ENCODE results near the gene SLC5A6. TPM values are rescaled to one million over a fixed set of nuclear protein-coding genes. Genes with fewer than 3 reads are reported as not detected.

The SLC5A6 gene
- total and polyA plus RNA-seq, 2 donors (not counting 1 experiment from before 2014, with no cell fraction given) = 50.8 to 52.6 TPM

GRCh38 chr2:27202854-27203253, 9.2 kb downstream of the SLC5A6 start:
- Histone ChIP-seq H3K4me3 (ENCODE audit: control extremely low read depth in 1 of 5, extremely low read depth in 1 of 5, insufficient read depth in 1 of 5, low read depth in 2 of 5, low read length in 4 of 5) (no peak overlapping the region), H3K9ac (ENCODE audit: low read length) (no peak overlapping the region), H3K27ac (ENCODE audit: low read length in 2 of 2) (no peak overlapping the region), H3K4me1 (ENCODE audit: control insufficient read depth in 2 of 2, insufficient read depth in 2 of 2, low read length in 2 of 2) (no peaks in the 10 kb centered on the region), H3K27me3 (replicated peaks in 1 of 4; ENCODE audit: control extremely low read depth in 1 of 4, control insufficient read depth in 3 of 4, insufficient read depth in 4 of 4, low read length in 3 of 4) (no peaks in the 10 kb centered on the region), H3K79me2 (ENCODE audit: control insufficient read depth, insufficient read depth, low read length) (no peaks in the 10 kb centered on the region), H2AFZ (ENCODE audit: insufficient read depth, low read depth, low read length, poor library complexity, severe bottlenecking) (no peak overlapping the region), H3K4me2 (replicated peaks; ENCODE audit: low read depth, low read length, poor library complexity, severe bottlenecking) (no peak overlapping the region), H3K36me3 (replicated peaks in 1 of 2; ENCODE audit: control extremely low read depth in 1 of 2, control insufficient read depth in 1 of 2, extremely low read depth in 1 of 2, insufficient read depth in 2 of 2, low read length in 1 of 2) (peaks cover 0 to 57% of the 10 kb centered on the region in 2 experiments), H4K20me1 (ENCODE audit: control insufficient read depth, insufficient read depth, low read length, poor library complexity, severe bottlenecking) (no peaks in the 10 kb centered on the region), H3K9me3 (ENCODE audit: control extremely low read depth in 1 of 3, control insufficient read depth in 2 of 3, insufficient read depth in 1 of 3, low read length in 2 of 3) (no peaks in the 10 kb centered on the region)
- no peak overlapping the region for H3K27ac Mint-ChIP-seq
- TF ChIP-seq CTCF (IDR thresholded peaks at IDR 0.05) (no peak), EZH2 (IDR thresholded peaks at IDR 0.05; ENCODE audit: borderline replicate concordance, insufficient read depth, low read depth, low read length, poor library complexity, severe bottlenecking) (no peak)
- WGBS (ENCODE audit: insufficient coverage) = 92% methylated on average over 1 of the region's 2 CpGs
- CTCF ChIA-PET = no interaction called here
- no peak overlapping the region for H3K4me3 Mint-ChIP-seq
- H3K27me3 Mint-ChIP-seq = no peaks in the 10 kb centered on the region
- H3K4me1 Mint-ChIP-seq = no peaks in the 10 kb centered on the region
- DNase-seq = no peak
- POLR2A ChIA-PET = no interaction called here
- no peak for ATAC-seq (ENCODE audit: low read depth)
- H3K9me3 Mint-ChIP-seq (ENCODE audit: insufficient read depth) = no peaks in the 10 kb centered on the region
- intact Hi-C loops (cut with micrococcal nuclease) = no loop called here

- Mint-ChIP-seq H3K9me3 (ENCODE audit: insufficient read depth) (no peaks in the 10 kb centered on the region), H3K4me1 (no peaks in the 10 kb centered on the region), H3K27me3 (no peaks in the 10 kb centered on the region), H3K4me3 (no peak overlapping the region), H3K27ac (no peak overlapping the region)
- ATAC-seq (ENCODE audit: low read depth) (no peak), DNase-seq (no peak)
- WGBS (ENCODE audit: insufficient coverage) = 97% methylated on average over 6 of the region's 7 CpGs
- no peaks in the 10 kb centered on the region for H4K20me1 ChIP-seq (ENCODE audit: control insufficient read depth, insufficient read depth, low read length, poor library complexity, severe bottlenecking)
- no peak overlapping the region for H3K27ac ChIP-seq (ENCODE audit: low read length in 2 of 2)
- H3K9me3 ChIP-seq (ENCODE audit: control extremely low read depth in 1 of 3, control insufficient read depth in 2 of 3, insufficient read depth in 1 of 3, low read length in 2 of 3) = no peaks in the 10 kb centered on the region
- ChIA-PET CTCF (no interaction called here), POLR2A (no interaction called here)
- no peaks in the 10 kb centered on the region for H3K27me3 ChIP-seq (replicated peaks in 1 of 4; ENCODE audit: control extremely low read depth in 1 of 4, control insufficient read depth in 3 of 4, insufficient read depth in 4 of 4, low read length in 3 of 4)
- intact Hi-C loops (cut with micrococcal nuclease) = no loop called here
- H3K9ac ChIP-seq (ENCODE audit: low read length) = no peak overlapping the region
- no peak overlapping the region for H3K4me3 ChIP-seq (ENCODE audit: control extremely low read depth in 1 of 5, extremely low read depth in 1 of 5, insufficient read depth in 1 of 5, low read depth in 2 of 5, low read length in 4 of 5)
- TF ChIP-seq CTCF (IDR thresholded peaks at IDR 0.05) (no peak), EZH2 (IDR thresholded peaks at IDR 0.05; ENCODE audit: borderline replicate concordance, insufficient read depth, low read depth, low read length, poor library complexity, severe bottlenecking) (no peak)
- no peak overlapping the region for H3K4me2 ChIP-seq (replicated peaks; ENCODE audit: low read depth, low read length, poor library complexity, severe bottlenecking)
- H2AFZ ChIP-seq (ENCODE audit: insufficient read depth, low read depth, low read length, poor library complexity, severe bottlenecking) = no peak overlapping the region
- no peaks in the 10 kb centered on the region for H3K4me1 ChIP-seq (ENCODE audit: control insufficient read depth in 2 of 2, insufficient read depth in 2 of 2, low read length in 2 of 2)
- no peaks in the 10 kb centered on the region for H3K79me2 ChIP-seq (ENCODE audit: control insufficient read depth, insufficient read depth, low read length)
- H3K36me3 ChIP-seq (replicated peaks in 1 of 2; ENCODE audit: control extremely low read depth in 1 of 2, control insufficient read depth in 1 of 2, extremely low read depth in 1 of 2, insufficient read depth in 2 of 2, low read length in 1 of 2) = peaks cover 0 to 47% of the 10 kb centered on the region in 2 experiments
Observed at GRCh38 chr2:27201675-27202074, 10.4 kb downstream of the SLC5A6 start.

Measured in B cell (primary cell).